H1 (cell line): ENCODE measurements around the gene MMP11. TPM values are rescaled to one million over a fixed set of nuclear protein-coding genes. Genes with fewer than 3 reads are reported as not detected.

ENCODE experiments used
- BACH1 ChIP-seq: IDR thresholded peaks from 2 replicates; pipeline ENCODE4 v1.6.1; 2012; ENCODE audit warnings: low read length, improper control_type of control experiment
- EZH2 ChIP-seq: fragments of 200-600 bp; sonication (generic); IDR thresholded peaks from 2 replicates; pipeline ENCODE4 v1.7.1; 2012; ENCODE audit warnings: low read depth, mild to moderate bottlenecking, moderate library complexity, low read length, inconsistent platforms; ENCODE audit not compliant: severe bottlenecking
- FOSL1 ChIP-seq: IDR thresholded peaks from 2 replicates; pipeline ENCODE4 v1.6.1; 2011; ENCODE audit warnings: mild to moderate bottlenecking, low read depth, low read length, moderate library complexity; ENCODE audit not compliant: insufficient read depth
- KDM1A ChIP-seq: fragments of 200-600, 300-600 bp; sonication (generic); IDR thresholded peaks from 2 replicates; pipeline ENCODE4 v1.7.1; 2016; ENCODE audit warnings: mild to moderate bottlenecking, low read length, borderline replicate concordance
- SAP30 ChIP-seq: fragments of 300-600 bp; sonication (generic); IDR thresholded peaks from 2 replicates; pipeline ENCODE4 v1.7.1; 2012; ENCODE audit warnings: low read length, moderate library complexity, mild to moderate bottlenecking, inconsistent platforms; ENCODE audit not compliant: insufficient read depth, insufficient replicate concordance
- SIRT6 ChIP-seq: IDR thresholded peaks from one replicate; pipeline ENCODE4 v1.7.1; 2012; ENCODE audit warnings: low read length, inconsistent platforms
- polyA plus RNA-seq, 7 experiments: library from polyadenylated mRNA; depleted of rRNA in 3 of 7; stranded (reverse) in 5 of 7; unstranded in 2 of 7; fragments of >200 nt in 5 of 7; fragments of 200-250 nt in 2 of 7; gene quantifications; 1 replicate in 5 of 7; 2 replicates in 1 of 7; 4 replicates in 1 of 7; pipeline versions ENCODE4 v1.2.1 to v1.2.3, GENCODE V29; 2011 to 2013; ENCODE audit warnings: missing spikeins in 2 of 7, mixed read lengths in 2 of 7
- total RNA-seq: library from RNA; stranded (reverse); fragmentation: NEBNext Ultra II Directional; extraction: Animal tissue kit (Norgen Biotek cat#: 25700); gene quantifications from 2 replicates; pipeline ENCODE4 v1.2.1, GENCODE V29; 2021

Gene MMP11
- total and polyA plus RNA-seq, 2 of the 8 experiments (the other 6 are each of a cell fraction or from before 2014, with no cell fraction given) = 10.2 to 18.3 TPM

- TF ChIP-seq FOSL1 (no peak), SAP30 (no peak), BACH1 (no peak), KDM1A (no peak), SIRT6 (no peak), EZH2 (no peak)
Observed at GRCh38 chr22:23828800-23829680, 56.4 kb downstream of the MMP11 start (continued).
